Measurements from ENCODE around the gene GAD1.

Gene GAD1

GRCh38 chr2:170813611-170814532 lies 2.8 kb upstream of the GAD1 start:
- no peak for TF ChIP-seq GATA2 (IDR thresholded peaks at IDR 0.05; ENCODE audit: low read depth, low read length)
- TF ChIP-seq GATA3 (IDR thresholded peaks at IDR 0.05; ENCODE audit: low read depth, low read length), result no peak

GRCh38 chr2:170814533-170815230 lies 2.0 kb upstream of the GAD1 start:
- TF ChIP-seq GATA2 (IDR thresholded peaks at IDR 0.05; ENCODE audit: low read depth, low read length) (no peak), GATA3 (IDR thresholded peaks at IDR 0.05; ENCODE audit: low read depth, low read length) (no peak)

- no peak for TF ChIP-seq GATA3 (IDR thresholded peaks at IDR 0.05; ENCODE audit: low read depth, low read length)
- no peak for TF ChIP-seq GATA2 (IDR thresholded peaks at IDR 0.05; ENCODE audit: low read depth, low read length)
These were observed 1.4 kb upstream of the GAD1 start for GRCh38 chr2:170815311-170815710.

GRCh38 chr2:170815746-170816503 lies 762 bp upstream of the GAD1 start:
- no peak for TF ChIP-seq GATA3 (IDR thresholded peaks at IDR 0.05; ENCODE audit: low read depth, low read length)
- no peak for TF ChIP-seq GATA2 (IDR thresholded peaks at IDR 0.05; ENCODE audit: low read depth, low read length)

- no peak for TF ChIP-seq GATA3 (IDR thresholded peaks at IDR 0.05; ENCODE audit: low read depth, low read length)
- no peak for TF ChIP-seq GATA2 (IDR thresholded peaks at IDR 0.05; ENCODE audit: low read depth, low read length)
These were observed 677 bp downstream of the GAD1 start for GRCh38 chr2:170817093-170818035.

DNA sequence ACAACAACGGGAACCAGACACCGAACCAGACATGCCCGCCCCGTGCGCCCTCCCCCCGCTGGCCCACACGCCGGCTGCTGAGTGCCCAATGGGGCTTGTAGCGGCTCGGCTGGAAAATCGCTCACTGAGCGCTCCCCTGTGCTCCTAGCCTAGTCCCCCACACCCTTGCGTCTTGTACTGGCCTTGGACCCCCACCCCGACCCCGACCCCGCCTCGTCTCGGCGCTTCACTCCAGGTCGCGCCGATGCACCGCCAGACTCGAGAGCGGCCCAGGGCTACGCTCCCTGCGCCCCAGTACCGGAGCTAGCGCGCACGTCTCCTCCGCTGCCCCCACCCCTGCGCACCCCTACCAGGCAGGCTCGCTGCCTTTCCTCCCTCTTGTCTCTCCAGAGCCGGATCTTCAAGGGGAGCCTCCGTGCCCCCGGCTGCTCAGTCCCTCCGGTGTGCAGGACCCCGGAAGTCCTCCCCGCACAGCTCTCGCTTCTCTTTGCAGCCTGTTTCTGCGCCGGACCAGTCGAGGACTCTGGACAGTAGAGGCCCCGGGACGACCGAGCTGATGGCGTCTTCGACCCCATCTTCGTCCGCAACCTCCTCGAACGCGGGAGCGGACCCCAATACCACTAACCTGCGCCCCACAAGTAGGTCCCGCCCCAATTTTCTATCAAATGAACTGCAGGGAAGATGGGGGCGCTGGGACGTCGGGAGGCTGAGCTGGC lies 1.5 kb downstream of the GAD1 start:
- TF ChIP-seq GATA3 (IDR thresholded peaks at IDR 0.05; ENCODE audit: low read depth, low read length) (no peak), GATA2 (IDR thresholded peaks at IDR 0.05; ENCODE audit: low read depth, low read length) (no peak)

DNA sequence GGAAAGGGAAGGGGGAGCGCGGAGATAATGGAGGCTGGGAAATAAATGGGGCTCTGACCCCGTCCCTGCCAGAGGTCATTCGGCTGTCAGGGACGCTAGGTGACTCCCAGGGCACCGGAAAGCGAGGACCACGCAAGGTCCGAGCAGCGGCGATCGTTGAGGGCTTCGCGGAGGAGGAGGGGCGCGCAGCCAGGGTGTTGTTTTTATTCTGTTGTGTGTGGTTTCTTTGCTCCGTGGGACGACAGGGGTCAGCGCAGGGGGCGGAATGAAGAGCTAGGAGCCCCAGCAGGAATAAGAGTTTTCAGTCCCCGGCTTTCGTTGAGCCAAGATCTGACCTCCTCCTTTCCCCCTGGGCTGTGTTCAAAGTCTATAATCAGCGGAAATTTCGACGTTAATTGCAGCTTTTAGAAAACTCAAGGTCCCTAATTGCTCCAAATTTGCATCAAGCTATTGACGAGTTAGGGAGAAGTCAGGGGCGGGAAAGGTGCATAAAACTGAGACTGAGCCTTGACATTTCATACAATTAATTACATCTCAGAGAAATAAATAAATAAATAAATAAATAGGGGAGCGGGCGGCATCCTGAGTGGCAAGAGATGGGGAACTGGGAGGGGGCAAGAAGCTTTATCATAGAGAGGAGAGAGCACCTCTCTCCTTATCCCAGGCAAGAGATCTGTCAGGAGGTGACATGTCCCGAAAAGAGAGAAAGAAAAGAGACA lies 2.2 kb downstream of the GAD1 start:
- TF ChIP-seq GATA3 (IDR thresholded peaks at IDR 0.05; ENCODE audit: low read depth, low read length), result no peak

DNA sequence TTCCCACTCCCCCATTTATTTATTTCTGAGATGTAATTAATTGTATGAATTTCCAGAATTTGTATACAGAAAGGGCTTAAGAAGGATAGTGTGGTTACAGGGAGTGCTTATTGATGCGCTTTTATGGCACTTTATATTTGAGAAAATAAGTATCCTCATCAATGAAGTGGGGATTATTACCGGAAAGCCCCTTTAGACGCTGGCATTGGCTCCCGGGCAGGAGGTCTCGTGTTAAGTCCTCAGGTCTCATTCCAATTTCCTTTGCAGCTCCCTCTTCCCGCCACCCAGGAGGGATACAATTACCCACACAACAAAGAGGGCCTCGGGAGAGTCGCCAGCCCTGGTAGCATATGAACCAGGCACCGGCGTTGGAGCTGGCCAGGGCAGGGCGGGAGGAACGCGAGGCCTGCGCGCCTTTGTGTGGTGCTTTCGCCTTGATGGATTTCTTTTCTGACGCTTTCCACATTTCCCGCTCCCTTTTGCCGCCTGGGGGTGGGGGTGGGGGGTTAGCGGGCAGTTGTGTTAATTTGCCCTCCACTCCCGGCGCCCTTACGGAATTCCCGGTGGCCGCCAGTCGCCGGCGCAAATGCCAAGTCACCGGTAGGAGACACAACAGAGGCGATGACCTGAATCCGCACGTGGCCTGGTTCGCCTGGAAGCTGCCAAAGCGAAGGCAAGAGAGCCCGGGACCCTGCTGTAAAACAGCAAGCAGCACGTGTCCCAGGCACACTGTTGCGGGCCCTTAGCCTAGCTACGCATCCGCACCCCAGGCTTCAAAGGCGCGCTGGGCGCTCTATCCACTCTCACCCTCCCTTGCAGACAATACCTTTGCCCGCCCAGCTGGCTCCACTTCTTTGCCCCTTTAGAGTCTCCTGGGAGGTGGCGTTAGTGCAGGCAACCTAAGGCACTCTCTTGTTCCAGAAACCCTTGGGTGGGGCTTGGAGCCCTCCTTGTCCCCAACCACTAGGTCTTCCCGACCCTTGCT lies 3.3 kb downstream of the GAD1 start:
- no peak for TF ChIP-seq GATA2 (IDR thresholded peaks at IDR 0.05; ENCODE audit: low read depth, low read length)
- TF ChIP-seq GATA3 (IDR thresholded peaks at IDR 0.05; ENCODE audit: low read depth, low read length), result no peak

DNA sequence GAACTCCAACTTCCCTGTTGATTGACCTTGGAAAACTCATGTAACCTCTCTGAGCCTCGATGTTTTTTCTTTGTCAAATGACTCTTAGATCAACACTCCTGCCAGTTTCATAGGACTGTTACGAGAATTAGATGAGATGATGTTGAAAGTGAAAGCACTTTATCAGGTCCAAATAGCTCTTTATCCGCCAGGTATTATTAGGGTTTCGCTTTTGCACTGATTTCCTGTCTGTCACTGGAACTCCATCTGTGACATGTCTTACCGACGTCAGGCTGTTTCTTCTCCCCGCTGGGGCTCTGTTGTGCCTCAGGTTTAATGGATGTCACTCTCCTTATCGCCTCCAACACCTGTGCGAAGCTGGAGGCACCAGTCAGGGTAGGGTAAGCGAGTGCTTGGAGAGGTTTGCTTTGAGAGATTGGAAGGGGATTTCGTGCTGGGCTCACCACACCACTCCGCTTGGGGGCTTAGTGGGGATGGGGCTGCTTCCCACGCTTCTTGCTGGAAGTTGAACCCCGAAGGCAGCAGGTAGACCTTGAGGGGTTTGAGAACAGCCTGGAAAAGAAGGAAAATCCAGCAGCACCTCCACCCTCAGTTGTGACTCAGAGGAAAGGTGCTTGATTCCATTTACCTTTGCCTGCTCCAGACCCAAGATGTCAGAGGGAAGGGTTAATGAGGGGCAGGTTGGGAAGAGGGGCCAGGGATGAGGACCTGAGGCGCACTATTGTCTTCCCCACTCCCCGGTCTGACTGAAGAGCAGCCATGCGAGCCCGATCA lies 4.3 kb downstream of the GAD1 start:
- no peak for TF ChIP-seq GATA2 (IDR thresholded peaks at IDR 0.05; ENCODE audit: low read depth, low read length)
- no peak for TF ChIP-seq GATA3 (IDR thresholded peaks at IDR 0.05; ENCODE audit: low read depth, low read length)

DNA sequence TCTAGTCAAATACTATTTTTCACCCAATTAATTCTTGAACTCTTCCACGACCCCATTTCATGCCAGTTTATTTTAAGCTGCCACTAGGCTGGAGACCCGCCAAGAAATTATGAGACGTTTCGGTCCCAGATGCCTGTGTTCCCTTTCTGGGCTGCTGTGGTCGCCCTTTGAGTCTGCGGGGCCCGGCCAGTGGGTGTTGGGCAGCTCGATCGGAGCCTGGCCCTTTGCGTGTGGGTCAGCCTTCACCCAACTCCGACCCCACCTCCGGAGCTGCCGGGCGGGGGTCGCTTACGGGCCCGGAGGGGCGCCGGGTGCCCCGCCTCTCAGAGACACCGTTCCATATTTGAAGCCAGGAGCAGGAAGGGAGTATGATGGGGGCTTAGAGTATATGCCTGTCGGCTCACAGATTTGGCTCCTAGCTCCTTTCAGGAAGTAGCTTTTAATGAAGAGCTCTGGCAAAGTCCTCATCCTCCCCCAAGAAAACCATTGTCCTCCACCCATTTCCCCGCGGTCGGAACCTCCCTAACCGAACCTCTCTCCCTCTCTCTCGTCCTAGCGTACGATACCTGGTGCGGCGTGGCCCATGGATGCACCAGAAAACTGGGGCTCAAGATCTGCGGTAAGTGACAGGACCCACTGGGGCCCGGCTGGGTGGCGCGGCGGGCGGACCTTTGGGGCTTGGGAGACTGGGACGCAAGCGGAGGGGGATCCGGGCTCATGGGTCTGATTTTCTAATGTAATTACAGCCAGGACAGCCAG lies 5.0 kb downstream of the GAD1 start:
- TF ChIP-seq GATA2 (IDR thresholded peaks at IDR 0.05; ENCODE audit: low read depth, low read length) (no peak), GATA3 (IDR thresholded peaks at IDR 0.05; ENCODE audit: low read depth, low read length) (no peak)
